Mesothelial cell of epicardium (in vitro differentiated cells): ENCODE data around the gene OS9. TPM values are rescaled to one million over a fixed set of nuclear protein-coding genes. Genes with fewer than 3 reads are reported as not detected.
"Not testable (repeated sequence)": the region's sequence is repeated elsewhere in the genome, so short reads cannot be mapped to it uniquely, and the experiment has no call there.

Source experiments
- DNase-seq, 2 experiments: peaks; one replicate each; pipeline ENCODE4 v3.0.0; 2021; ENCODE audit warnings: low spot score in 2 of 2; ENCODE audit not compliant: unreplicated experiment in 2 of 2
- H3K27ac Mint-ChIP-seq: 2 replicates; pipeline ENCODE4 v1.8.0; 2021; ENCODE audit warnings: mixed read lengths
- H3K27me3 Mint-ChIP-seq: 2 replicates; pipeline ENCODE4 v1.8.0; 2021; ENCODE audit warnings: low read depth, mixed read lengths
- H3K36me3 Mint-ChIP-seq: 2 replicates; pipeline ENCODE4 v1.8.0; 2021; ENCODE audit warnings: mixed read lengths
- H3K4me1 Mint-ChIP-seq: 2 replicates; pipeline ENCODE4 v1.8.0; 2021; ENCODE audit warnings: mixed read lengths
- H3K4me3 Mint-ChIP-seq: 2 replicates; pipeline ENCODE4 v1.8.0; 2021; ENCODE audit warnings: mild to moderate bottlenecking, moderate library complexity, mixed read lengths
- H3K9me3 Mint-ChIP-seq: 2 replicates; pipeline ENCODE4 v1.8.0; 2021; ENCODE audit warnings: mixed read lengths
- CTCF ChIP-seq: fragments of 200-600 bp; sonication (generic); IDR thresholded peaks from one replicate; pipeline ENCODE4 v1.5.0; 2021; ENCODE audit warnings: antibody characterized with exemption; ENCODE audit not compliant: unreplicated experiment
- total RNA-seq: library from RNA; stranded (reverse); gene quantifications from 3 replicates; pipeline ENCODE4 v1.2.1, GENCODE V29; 2021

OS9 gene
- 160 to 167 TPM (median 166 TPM) in 3 replicates for total RNA-seq

- peak; percentile 89 to 94 for DNase-seq
- Mint-ChIP-seq H3K4me1 (no peaks in the 10 kb centered on the region), H3K9me3 (peaks cover 9% of the 10 kb centered on the region), H3K36me3 (peaks cover 22% of the 10 kb centered on the region), H3K4me3 (no peak within 1 kb of the TSS), H3K27me3 (peaks cover 15% of the 10 kb centered on the region), H3K27ac (no peak within 1 kb of the TSS)
- peak; percentile 72 for TF ChIP-seq CTCF
Measured at GRCh38 chr12:57693659-57694458, at the start of gene OS9. Gene OS9 (plus strand): TSS chr12:57694132. CDS start chr12:57694162, 30 bp downstream.

GRCh38 chr12:57645990-57646658 is 47.8 kb upstream of the OS9 start:
- not testable (repeated sequence) for H3K4me3 Mint-ChIP-seq, H3K36me3 Mint-ChIP-seq, H3K4me1 Mint-ChIP-seq, H3K27ac Mint-ChIP-seq, H3K9me3 Mint-ChIP-seq, DNase-seq
- peaks cover 11% of the 10 kb centered on the region for H3K27me3 Mint-ChIP-seq

- not testable (repeated sequence) for H3K4me3 Mint-ChIP-seq, DNase-seq, H3K4me1 Mint-ChIP-seq, H3K27me3 Mint-ChIP-seq, H3K27ac Mint-ChIP-seq, H3K36me3 Mint-ChIP-seq, H3K9me3 Mint-ChIP-seq
Measured at GRCh38 chr12:57646659-57647049, 47.3 kb upstream of the OS9 start.

GRCh38 chr12:57654042-57654441 is 39.9 kb upstream of the OS9 start:
- Mint-ChIP-seq H3K4me1 (no peaks in the 10 kb centered on the region), H3K36me3 (no peaks in the 10 kb centered on the region), H3K27ac (no peak overlapping the region), H3K9me3 (peaks cover 14% of the 10 kb centered on the region), H3K27me3 (peaks cover 4% of the 10 kb centered on the region), H3K4me3 (no peak overlapping the region)
- no peak for TF ChIP-seq CTCF
- DNase-seq: no peak

- Mint-ChIP-seq H3K9me3 (peaks cover 22% of the 10 kb centered on the region), H3K36me3 (no peaks in the 10 kb centered on the region), H3K27me3 (peaks cover 4% of the 10 kb centered on the region), H3K4me3 (no peak overlapping the region), H3K27ac (no peak overlapping the region), H3K4me1 (no peaks in the 10 kb centered on the region)
- DNase-seq: no peak
- no peak for TF ChIP-seq CTCF
Measured at GRCh38 chr12:57655541-57656240, 38.2 kb upstream of the OS9 start.

GRCh38 chr12:57656408-57656807 is 37.5 kb upstream of the OS9 start:
- peaks cover 28% of the 10 kb centered on the region for H3K9me3 Mint-ChIP-seq
- DNase-seq, H3K4me1 Mint-ChIP-seq, H3K27me3 Mint-ChIP-seq, H3K36me3 Mint-ChIP-seq, H3K4me3 Mint-ChIP-seq, H3K27ac Mint-ChIP-seq: not testable (repeated sequence)

- H3K9me3 Mint-ChIP-seq: peaks cover 32% of the 10 kb centered on the region
- TF ChIP-seq CTCF: no peak
- H3K4me1 Mint-ChIP-seq: no peaks in the 10 kb centered on the region
- peaks cover 4% of the 10 kb centered on the region for H3K27me3 Mint-ChIP-seq
- H3K4me3 Mint-ChIP-seq: no peak overlapping the region
- no peak overlapping the region for H3K27ac Mint-ChIP-seq
- H3K36me3 Mint-ChIP-seq: no peaks in the 10 kb centered on the region
- DNase-seq: no peak
Measured at GRCh38 chr12:57657744-57658143, 36.2 kb upstream of the OS9 start.
